Endometrial microvascular endothelial cells (primary cell): ENCODE data around the gene WFS1. TPM values are rescaled to one million over a fixed set of nuclear protein-coding genes. Genes with fewer than 3 reads are reported as not detected.

Experiments
- in situ Hi-C: cut with HindIII; loops from 2 replicates; pipeline ENCODE4 v1.10.0; 2017; ENCODE audit warnings: low sequenced_read_pairs, low pct_unique_long_range_greater_than_20kb; ENCODE audit errors: inconsistent ontology term
- total RNA-seq: library from RNA; depleted of rRNA; stranded (reverse); fragments of >200 nt; gene quantifications from one replicate; pipeline ENCODE4 v1.2.3, GENCODE V29; 2015; ENCODE audit errors: inconsistent ontology term

WFS1 gene
- total RNA-seq, 1 donor from 2014 or later: 30.1 TPM

- in situ Hi-C loops: no loop called here
Observed at GRCh38 chr4:6330384-6330767, 60.7 kb downstream of the WFS1 start.

GRCh38 chr4:6331018-6331417, 61.4 kb downstream of the WFS1 start:
- in situ Hi-C loops: no loop called here

- in situ Hi-C loops: no loop called here
Observed at GRCh38 chr4:6331468-6331867, 61.8 kb downstream of the WFS1 start.

GRCh38 chr4:6332042-6332668, 62.5 kb downstream of the WFS1 start:
- in situ Hi-C loops: no loop called here

- in situ Hi-C loops: no loop called here
Observed at GRCh38 chr4:6332669-6333050, 63.0 kb downstream of the WFS1 start.

- in situ Hi-C loops: no loop called here
Observed at GRCh38 chr4:6333301-6334202, 63.9 kb downstream of the WFS1 start.

GRCh38 chr4:6334203-6334887, 64.7 kb downstream of the WFS1 start:
- in situ Hi-C loops: no loop called here

- in situ Hi-C loops: no loop called here
Observed at GRCh38 chr4:6335040-6335590, 65.5 kb downstream of the WFS1 start.

GRCh38 chr4:6336166-6336565, 66.5 kb downstream of the WFS1 start:
- in situ Hi-C loops: no loop called here

- in situ Hi-C loops: no loop called here
Observed at GRCh38 chr4:6337331-6337935, 67.8 kb downstream of the WFS1 start.

GRCh38 chr4:6338175-6338950, 68.7 kb downstream of the WFS1 start:
- in situ Hi-C loops: no loop called here

GRCh38 chr4:6338951-6339817, 69.5 kb downstream of the WFS1 start:
- in situ Hi-C loops: no loop called here

- in situ Hi-C loops: no loop called here
Observed at GRCh38 chr4:6339818-6340445, 70.3 kb downstream of the WFS1 start.

GRCh38 chr4:6340446-6341015, 70.9 kb downstream of the WFS1 start:
- in situ Hi-C loops: no loop called here

GRCh38 chr4:6341696-6342095, 72.0 kb downstream of the WFS1 start:
- in situ Hi-C loops: no loop called here

- in situ Hi-C loops: no loop called here
Observed at GRCh38 chr4:6342530-6343293, 73.1 kb downstream of the WFS1 start.
